ENCODE data around the gene GLRX5. TPM values are rescaled to one million over a fixed set of nuclear protein-coding genes. Genes with fewer than 3 reads are reported as not detected.

GLRX5 gene
- total RNA-seq, 1 experiment from 2014 or later: 60.1 TPM

- H3K9ac ChIP-seq (ENCODE audit: low read length): peak overlapping the region; percentile 55
- H3K27ac ChIP-seq (ENCODE audit: low read depth, low read length): no peak overlapping the region
- CTCF ChIA-PET: interaction anchor here (0.6 to 3.3 kb wide), 7 partner anchors 12 to 73 kb away, joined by 3 to 15 read pairs (median 3); no protein-coding TSS in a partner anchor
- TF ChIP-seq EGR1 (IDR thresholded peaks at IDR 0.05; ENCODE audit: low read depth): 0 out of 2 replicates have a peak, but pooled peaks have one; percentile 35
- no peak for TF ChIP-seq ZNF274 (IDR thresholded peaks at IDR 0.05; ENCODE audit: low read depth, low read length)
- peak in 2 of 3 experiments; percentile 43 to 46; a peak in 4 of 6 replicates for TF ChIP-seq CTCF (IDR thresholded peaks at IDR 0.05 in 2 of 3, conservative IDR thresholded peaks at IDR 0.05 in 1 of 3; ENCODE audit: borderline replicate concordance in 1 of 3, insufficient read depth in 1 of 3, low read depth in 2 of 3, low read length in 2 of 3)
- ATAC-seq (peak; percentile 90), DNase-seq (ENCODE audit: low read depth, low spot score) (no peak)
- H3K4me1 ChIP-seq (ENCODE audit: control insufficient read depth in 1 of 2, insufficient read depth in 2 of 2, low read length in 2 of 2): peaks cover 22 to 44% of the 10 kb centered on the region in 2 experiments
- intact Hi-C loops (cut with micrococcal nuclease): loop anchor here (5.0 kb wide), 1 partner anchor 249 kb away; no protein-coding TSS in a partner anchor
- no peaks in the 10 kb centered on the region for H3K9me3 ChIP-seq (ENCODE audit: control insufficient read depth in 1 of 2, insufficient read depth in 1 of 2, low read depth in 1 of 2, low read length in 2 of 2)
- POLR2A ChIA-PET: interaction anchor here (0.6 kb wide), 1 partner anchor 15 kb away, joined by 5 read pairs; no protein-coding TSS in a partner anchor
- H4K20me1 ChIP-seq (ENCODE audit: insufficient read depth): no peaks in the 10 kb centered on the region
- H2AFZ ChIP-seq (ENCODE audit: low read depth, low read length, poor library complexity, severe bottlenecking): peak overlapping the region; percentile 68
- H3K4me2 ChIP-seq (ENCODE audit: low read length): peak overlapping the region; percentile 92
- no peaks in the 10 kb centered on the region for H3K27me3 ChIP-seq (ENCODE audit: insufficient read depth, low read length)
- H3K9me2 ChIP-seq (ENCODE audit: insufficient read depth): no peaks in the 10 kb centered on the region
- RAD21 ChIA-PET (ENCODE audit: low non-redundant PET in 1 of 2, low total read pairs in 2 of 2, uncharacterized antibody in 2 of 2, unreplicated experiment in 2 of 2): no interaction called here
- H3K4me3 ChIP-seq (replicated peaks in 1 of 2; ENCODE audit: low read depth in 1 of 2, low read length in 2 of 2): peak overlapping the region; percentile 50 to 61
- no peaks in the 10 kb centered on the region for H3K79me2 ChIP-seq (ENCODE audit: insufficient read depth, low read length)
- BruUV-seq (replicated peaks): TSS peak; percentile 32
- no peaks in the 10 kb centered on the region for H3K36me3 ChIP-seq (ENCODE audit: control insufficient read depth in 1 of 2, insufficient read depth in 2 of 2, low read length in 2 of 2)
Observed at GRCh38 chr14:95515596-95516552, 19.0 kb upstream of the GLRX5 start.
